IMR-90 (cell line): ENCODE measurements around the gene CALY. TPM values are rescaled to one million over a fixed set of nuclear protein-coding genes. Genes with fewer than 3 reads are reported as not detected.

Source experiments
- ATAC-seq: fragments of 200-7000 bp; cut with Tn5 transposase; 2 replicates; pipeline ENCODE4 v1.9.1; 2020; ENCODE audit warnings: low read depth, mild to moderate bottlenecking, moderate library complexity
- BruUV-seq: library from RNA; stranded (reverse); fragments of 400-500 nt; replicated peaks from 2 replicates; lab custom pipeline; 2021; lab: Mats Ljungman, UMichigan
- CTCF ChIA-PET: fragments of 300-600 bp; formaldehyde crosslinking; extraction: SDS; loops from one replicate; lab custom pipeline; 2021; ENCODE audit warnings: antibody characterized with exemption; lab: Yijun Ruan, JAX
- POLR2A ChIA-PET: fragments of 300-600 bp; sonication (Branson Sonifier 250); formaldehyde crosslinking; loops from one replicate; lab custom pipeline; 2022; ENCODE audit warnings: antibody characterized with exemption; ENCODE audit not compliant: unreplicated experiment; lab: Charles Lee
- DNase-seq: peaks from one replicate; pipeline ENCODE4 v3.0.0; 2013
- H2AFZ ChIP-seq: replicated peaks from 2 replicates; pipeline ENCODE3; 2013; ENCODE audit warnings: low read length, mild to moderate bottlenecking; ENCODE audit not compliant: poor library complexity
- H2AK5ac ChIP-seq: 2 replicates; pipeline ENCODE4 v1.6.1; 2013; ENCODE audit warnings: low read depth, low read length, inconsistent platforms
- H2AK9ac ChIP-seq: replicated peaks from 2 replicates; pipeline ENCODE3; 2013; ENCODE audit warnings: mild to moderate bottlenecking, low read depth, low read length, moderate library complexity; ENCODE audit not compliant: poor library complexity
- H2BK120ac ChIP-seq: 2 replicates; pipeline ENCODE4 v1.6.1; 2013; ENCODE audit warnings: low read depth, low read length, inconsistent platforms
- H2BK15ac ChIP-seq: 3 replicates; pipeline ENCODE4 v1.6.1; 2013; ENCODE audit warnings: low read depth, low read length, inconsistent platforms
- H2BK20ac ChIP-seq: 2 replicates; pipeline ENCODE4 v1.6.1; 2013; ENCODE audit warnings: low read depth, mild to moderate bottlenecking, inconsistent platforms, low read length, moderate library complexity
- H2BK5ac ChIP-seq: 2 replicates; pipeline ENCODE4 v1.6.1; 2013; ENCODE audit warnings: mild to moderate bottlenecking, low read depth, low read length, inconsistent platforms; ENCODE audit not compliant: poor library complexity, severe bottlenecking
- H3K14ac ChIP-seq: replicated peaks from 2 replicates; pipeline ENCODE4 v1.6.1; 2013; ENCODE audit warnings: low read depth, low read length, inconsistent platforms
- H3K18ac ChIP-seq: 2 replicates; pipeline ENCODE4 v1.6.1; 2013; ENCODE audit warnings: low read depth, low read length, control low read depth
- H3K23ac ChIP-seq: 2 replicates; pipeline ENCODE4 v1.6.1; 2013; ENCODE audit warnings: low read depth, low read length, inconsistent platforms
- H3K27ac ChIP-seq: 2 replicates; pipeline ENCODE4 v1.5.1; 2013; ENCODE audit warnings: mild to moderate bottlenecking, control low read depth, low read length; ENCODE audit not compliant: insufficient read depth
- H3K27me3 ChIP-seq: 2 replicates; pipeline ENCODE4 v1.6.1; 2013; ENCODE audit warnings: low read length; ENCODE audit not compliant: control insufficient read depth, insufficient read depth
- H3K36me3 ChIP-seq: 2 replicates; pipeline ENCODE4 v1.6.1; 2013; ENCODE audit warnings: low read length, mixed read lengths; ENCODE audit not compliant: control insufficient read depth, insufficient read depth
- H3K4ac ChIP-seq: 2 replicates; pipeline ENCODE4 v1.6.1; 2013; ENCODE audit warnings: low read depth, low read length, inconsistent platforms
- H3K4me1 ChIP-seq: 2 replicates; pipeline ENCODE4 v1.6.1; 2013; ENCODE audit warnings: low read length, mixed read lengths; ENCODE audit not compliant: control insufficient read depth, insufficient read depth
- H3K4me2 ChIP-seq: 2 replicates; pipeline ENCODE4 v1.6.1; 2013; ENCODE audit warnings: low read depth, mild to moderate bottlenecking, control low read depth, low read length, moderate library complexity
- H3K4me3 ChIP-seq: 2 replicates; pipeline ENCODE4 v1.5.1; 2013; ENCODE audit warnings: low read depth, mild to moderate bottlenecking, control low read depth, low read length, moderate library complexity; ENCODE audit not compliant: insufficient read depth
- H3K56ac ChIP-seq: 2 replicates; pipeline ENCODE4 v1.6.1; 2013; ENCODE audit warnings: low read length, inconsistent platforms; ENCODE audit not compliant: insufficient read depth; ENCODE audit errors: extremely low read depth
- H3K79me1 ChIP-seq, 2 experiments: 2 replicates each; pipeline ENCODE4 v1.6.1; 2013; ENCODE audit warnings: low read length in 2 of 2, inconsistent platforms in 1 of 2, low read depth in 1 of 2
- H3K9ac ChIP-seq: 2 replicates; pipeline ENCODE4 v1.6.1; 2013; ENCODE audit warnings: low read depth, low read length, control low read depth
- H3K9me1 ChIP-seq: 2 replicates; pipeline ENCODE4 v1.6.1; 2013; ENCODE audit warnings: low read length, inconsistent platforms; ENCODE audit not compliant: insufficient read depth
- H3K9me3 ChIP-seq: 2 replicates; pipeline ENCODE4 v1.6.1; 2013; ENCODE audit warnings: low read length; ENCODE audit not compliant: control insufficient read depth, insufficient read depth
- H4K20me1 ChIP-seq: 2 replicates; pipeline ENCODE4 v1.6.1; 2013; ENCODE audit warnings: low read length, inconsistent platforms; ENCODE audit not compliant: insufficient read depth
- H4K5ac ChIP-seq: 2 replicates; pipeline ENCODE4 v1.6.1; 2013; ENCODE audit warnings: mild to moderate bottlenecking, low read depth, low read length, control low read depth
- H4K8ac ChIP-seq, 2 experiments: 2 replicates each; pipeline ENCODE4 v1.6.1; 2013; ENCODE audit warnings: low read depth in 2 of 2, low read length in 2 of 2, control low read depth in 1 of 2, inconsistent platforms in 1 of 2
- H4K91ac ChIP-seq: 2 replicates; pipeline ENCODE4 v1.6.1; 2013; ENCODE audit warnings: low read depth, low read length, inconsistent platforms; ENCODE audit not compliant: insufficient read depth
- BHLHE40 ChIP-seq: fragments of 150-350 bp; IDR thresholded peaks from 2 replicates; pipeline ENCODE4 v1.6.1; 2016; ENCODE audit warnings: mild to moderate bottlenecking, low read depth, low read length
- CEBPB ChIP-seq: IDR thresholded peaks from 2 replicates; pipeline ENCODE4 v1.6.1; 2012; ENCODE audit warnings: low read depth, low read length, improper control_type of control experiment
- CHD1 ChIP-seq: IDR thresholded peaks from 2 replicates; pipeline ENCODE4 v1.6.1; 2012; ENCODE audit warnings: low read depth, low read length, improper control_type of control experiment
- FOS ChIP-seq: fragments of 150-350 bp; IDR thresholded peaks from 2 replicates; pipeline ENCODE4 v1.6.1; 2016; ENCODE audit warnings: low read depth, low read length
- MAZ ChIP-seq: IDR thresholded peaks from 2 replicates; pipeline ENCODE4 v1.6.1; 2012; ENCODE audit warnings: low read depth, mild to moderate bottlenecking, low read length, improper control_type of control experiment, moderate library complexity, borderline replicate concordance
- MXI1 ChIP-seq: IDR thresholded peaks from 2 replicates; pipeline ENCODE4 v1.6.1; 2012; ENCODE audit warnings: low read depth, mild to moderate bottlenecking, low read length, moderate library complexity, borderline replicate concordance
- NFE2L2 ChIP-seq: fragments of 150-350 bp; IDR thresholded peaks from 2 replicates; pipeline ENCODE4 v1.6.1; 2016; ENCODE audit warnings: low read depth, mild to moderate bottlenecking, low read length
- POLR2A ChIP-seq: IDR thresholded peaks from 2 replicates; pipeline ENCODE4 v1.6.1; 2012; ENCODE audit warnings: mild to moderate bottlenecking, low read depth, low read length
- RCOR1 ChIP-seq: IDR thresholded peaks from 2 replicates; pipeline ENCODE4 v1.6.1; 2012; ENCODE audit warnings: mild to moderate bottlenecking, low read length, improper control_type of control experiment; ENCODE audit not compliant: insufficient replicate concordance
- RFX5 ChIP-seq: IDR thresholded peaks from 2 replicates; pipeline ENCODE4 v1.8.0; 2012; ENCODE audit warnings: low read depth, mild to moderate bottlenecking, low read length, moderate library complexity
- SMC3 ChIP-seq: fragments of 150-350 bp; IDR thresholded peaks from 2 replicates; pipeline ENCODE4 v1.6.1; 2016; ENCODE audit warnings: low read depth, mild to moderate bottlenecking, antibody characterized with exemption, low read length, moderate library complexity
- USF2 ChIP-seq: fragments of 150-350 bp; IDR thresholded peaks from 2 replicates; pipeline ENCODE4 v1.6.1; 2017; ENCODE audit warnings: mild to moderate bottlenecking, antibody characterized with exemption, low read length, low read depth
- WGBS, 2 experiments: methylation state at CpG; one replicate each; pipeline versions ENCODE4 v1.1.5 to v1.1.7; 2013; ENCODE audit warnings: missing lambda C conversion rate in 2 of 2; ENCODE audit not compliant: insufficient read length in 1 of 2; ENCODE audit errors: extremely low coverage in 2 of 2; 5-methylcytosine and 5-hydroxymethylcytosine counted together
- dilution Hi-C: fragments of 300-500 bp; cut with HindIII; formaldehyde crosslinking; loops from one replicate; pipeline ENCODE4 v1.14.3; 2018; ENCODE audit warnings: low sequenced_read_pairs; ENCODE audit not compliant: unreplicated experiment
- in situ Hi-C: fragments of 300-500 bp; cut with MboI; formaldehyde crosslinking; loops from 3 replicates; pipeline ENCODE4 v1.14.3; 2019; ENCODE audit warnings: low sequenced_read_pairs, inconsistent platforms, mixed read lengths
- intact Hi-C: fragments of 100-400 bp; cut with micrococcal nuclease; formaldehyde crosslinking; loops from 2 replicates; pipeline ENCODE4 v1.10.0; 2022
- polyA plus RNA-seq, 3 experiments: library from polyadenylated mRNA; depleted of rRNA; stranded (reverse); fragments of >200 nt; gene quantifications; 2 replicates each; pipeline ENCODE4 v1.2.3, GENCODE V29; 2012; ENCODE audit warnings: low replicate concordance in 1 of 3
- total RNA-seq: library from RNA; depleted of rRNA; stranded (reverse); fragments of >200 nt; gene quantifications from 2 replicates; pipeline ENCODE4 v1.2.3, GENCODE V29; 2012
- TF ChIP-seq, protein P1 (sequence below): fragments of 150-350 bp; IDR thresholded peaks from 2 replicates; pipeline ENCODE4 v1.6.1; 2016; ENCODE audit warnings: low read depth, mild to moderate bottlenecking, low read length, moderate library complexity, borderline replicate concordance
- TF ChIP-seq, protein P2 (sequence below): conservative IDR thresholded peaks from 2 replicates; pipeline ENCODE4 v1.5.1; 2012; ENCODE audit warnings: mild to moderate bottlenecking, low read depth, low read length, improper control_type of control experiment

CALY gene
- total and polyA plus RNA-seq, 2 of the 4 experiments (the other 2 are of a cell fraction): 0.34 TPM; not detected in 1

GRCh38 chr10:133281628-133282372 lies 54.9 kb downstream of the CALY start:
- TF ChIP-seq, protein P1, sequence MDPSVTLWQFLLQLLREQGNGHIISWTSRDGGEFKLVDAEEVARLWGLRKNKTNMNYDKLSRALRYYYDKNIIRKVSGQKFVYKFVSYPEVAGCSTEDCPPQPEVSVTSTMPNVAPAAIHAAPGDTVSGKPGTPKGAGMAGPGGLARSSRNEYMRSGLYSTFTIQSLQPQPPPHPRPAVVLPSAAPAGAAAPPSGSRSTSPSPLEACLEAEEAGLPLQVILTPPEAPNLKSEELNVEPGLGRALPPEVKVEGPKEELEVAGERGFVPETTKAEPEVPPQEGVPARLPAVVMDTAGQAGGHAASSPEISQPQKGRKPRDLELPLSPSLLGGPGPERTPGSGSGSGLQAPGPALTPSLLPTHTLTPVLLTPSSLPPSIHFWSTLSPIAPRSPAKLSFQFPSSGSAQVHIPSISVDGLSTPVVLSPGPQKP: no peak
- TF ChIP-seq CEBPB: no peak
- TF ChIP-seq FOS: no peak
- no peak for TF ChIP-seq NFE2L2
- TF ChIP-seq, protein P2, sequence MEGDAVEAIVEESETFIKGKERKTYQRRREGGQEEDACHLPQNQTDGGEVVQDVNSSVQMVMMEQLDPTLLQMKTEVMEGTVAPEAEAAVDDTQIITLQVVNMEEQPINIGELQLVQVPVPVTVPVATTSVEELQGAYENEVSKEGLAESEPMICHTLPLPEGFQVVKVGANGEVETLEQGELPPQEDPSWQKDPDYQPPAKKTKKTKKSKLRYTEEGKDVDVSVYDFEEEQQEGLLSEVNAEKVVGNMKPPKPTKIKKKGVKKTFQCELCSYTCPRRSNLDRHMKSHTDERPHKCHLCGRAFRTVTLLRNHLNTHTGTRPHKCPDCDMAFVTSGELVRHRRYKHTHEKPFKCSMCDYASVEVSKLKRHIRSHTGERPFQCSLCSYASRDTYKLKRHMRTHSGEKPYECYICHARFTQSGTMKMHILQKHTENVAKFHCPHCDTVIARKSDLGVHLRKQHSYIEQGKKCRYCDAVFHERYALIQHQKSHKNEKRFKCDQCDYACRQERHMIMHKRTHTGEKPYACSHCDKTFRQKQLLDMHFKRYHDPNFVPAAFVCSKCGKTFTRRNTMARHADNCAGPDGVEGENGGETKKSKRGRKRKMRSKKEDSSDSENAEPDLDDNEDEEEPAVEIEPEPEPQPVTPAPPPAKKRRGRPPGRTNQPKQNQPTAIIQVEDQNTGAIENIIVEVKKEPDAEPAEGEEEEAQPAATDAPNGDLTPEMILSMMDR: no peak
- TF ChIP-seq CHD1: no peak
- TF ChIP-seq MXI1: no peak
- TF ChIP-seq SMC3: no peak
- TF ChIP-seq MAZ: no peak
- TF ChIP-seq USF2: no peak
- no peak for TF ChIP-seq RFX5
- no peak for TF ChIP-seq BHLHE40
- TF ChIP-seq POLR2A: no peak
- TF ChIP-seq RCOR1: no peak
- Histone ChIP-seq H2BK20ac (no peak overlapping the region), H3K79me1 (peaks cover 0 to 12% of the 10 kb centered on the region in 2 experiments; a peak in 3 of 4 replicates), H3K18ac (no peak overlapping the region), H3K36me3 (peaks cover 63% of the 10 kb centered on the region), H2BK15ac (no peak overlapping the region), H2BK120ac (no peak overlapping the region), H3K23ac (no peak overlapping the region), H3K9me1 (0 out of 2 replicates have a peak, but pooled peaks cover 4% of the 10 kb centered on the region), H3K27ac (no peak overlapping the region), H3K9me3 (no peaks in the 10 kb centered on the region), H4K20me1 (peaks cover 7% of the 10 kb centered on the region; the same call in 1 of the 2 replicates), H2BK5ac (no peak overlapping the region), H3K4me3 (no peak overlapping the region), H3K4ac (no peak overlapping the region), H3K56ac (no peak overlapping the region), H3K14ac (no peak overlapping the region), H4K91ac (no peak overlapping the region), H2AK9ac (no peak overlapping the region), H3K27me3 (no peaks in the 10 kb centered on the region; the same call in 1 of the 2 replicates), H3K4me1 (peaks cover 10% of the 10 kb centered on the region), H2AFZ (no peak overlapping the region), H4K5ac (no peak overlapping the region), H3K9ac (no peak overlapping the region), H4K8ac (no peak overlapping the region), H3K4me2 (no peak overlapping the region), H2AK5ac (no peak overlapping the region)
- dilution Hi-C loops (no loop called here), in situ Hi-C loops (no loop called here), intact Hi-C loops (no loop called here)
- ChIA-PET CTCF (no interaction called here), POLR2A (no interaction called here)
- DNase-seq (no peak), ATAC-seq (no peak)
- WGBS, 2 experiments: 87% methylated on average over 12 of the region's 38 CpGs; no CpG with 5 or more reads in 1 of the 2 experiments
- BruUV-seq: no TSS peak
